ENCODE data around the gene MAP3K12. TPM values are rescaled to one million over a fixed set of nuclear protein-coding genes. Genes with fewer than 3 reads are reported as not detected.

The MAP3K12 gene
- total and polyA plus RNA-seq, 2 of the 13 experiments (the other 11 are each of a cell fraction or from before 2014, with no cell fraction given): 0.20 to 1.1 TPM

- TF ChIP-seq ZBTB43 (CRISPR knock-in tag; conservative IDR thresholded peaks at IDR 0.05): peak; percentile 66
- no peak for TF ChIP-seq LCORL (IDR thresholded peaks at IDR 0.05)
- peak; percentile 52; the same call in 1 of the 2 replicates for TF ChIP-seq LCORL (CRISPR knock-in tag; IDR thresholded peaks at IDR 0.05)
- TF ChIP-seq MAFF (IDR thresholded peaks at IDR 0.05; ENCODE audit: low read depth, low read length): no peak
- TF ChIP-seq ZNF251 (CRISPR knock-in tag; IDR thresholded peaks at IDR 0.05): no peak
- TF ChIP-seq, protein P1, sequence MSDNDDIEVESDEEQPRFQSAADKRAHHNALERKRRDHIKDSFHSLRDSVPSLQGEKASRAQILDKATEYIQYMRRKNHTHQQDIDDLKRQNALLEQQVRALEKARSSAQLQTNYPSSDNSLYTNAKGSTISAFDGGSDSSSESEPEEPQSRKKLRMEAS (IDR thresholded peaks at IDR 0.05): peak; percentile 91
- TF ChIP-seq, protein P2, sequence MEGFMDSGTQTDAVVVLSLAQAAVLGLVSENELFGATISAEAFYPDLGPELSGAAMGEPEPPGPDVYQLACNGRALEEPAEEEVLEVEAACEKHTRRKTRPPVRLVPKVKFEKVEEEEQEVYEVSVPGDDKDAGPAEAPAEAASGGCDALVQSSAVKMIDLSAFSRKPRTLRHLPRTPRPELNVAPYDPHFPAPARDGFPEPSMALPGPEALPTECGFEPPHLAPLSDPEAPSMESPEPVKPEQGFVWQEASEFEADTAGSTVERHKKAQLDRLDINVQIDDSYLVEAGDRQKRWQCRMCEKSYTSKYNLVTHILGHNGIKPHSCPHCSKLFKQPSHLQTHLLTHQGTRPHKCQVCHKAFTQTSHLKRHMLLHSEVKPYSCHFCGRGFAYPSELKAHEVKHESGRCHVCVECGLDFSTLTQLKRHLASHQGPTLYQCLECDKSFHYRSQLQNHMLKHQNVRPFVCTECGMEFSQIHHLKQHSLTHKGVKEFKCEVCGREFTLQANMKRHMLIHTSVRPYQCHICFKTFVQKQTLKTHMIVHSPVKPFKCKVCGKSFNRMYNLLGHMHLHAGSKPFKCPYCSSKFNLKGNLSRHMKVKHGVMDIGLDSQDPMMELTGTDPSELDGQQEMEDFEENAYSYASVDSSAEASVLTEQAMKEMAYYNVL (CRISPR knock-in tag; IDR thresholded peaks at IDR 0.05; ENCODE audit: borderline replicate concordance): no peak
- TF ChIP-seq ZSCAN22 (CRISPR knock-in tag; IDR thresholded peaks at IDR 0.05): no peak
- TF ChIP-seq ZNF564 (CRISPR knock-in tag; IDR thresholded peaks at IDR 0.05): no peak
- TF ChIP-seq ESRRA (CRISPR knock-in tag; IDR thresholded peaks at IDR 0.05; ENCODE audit: low read depth): no peak
- TF ChIP-seq ZNF547 (CRISPR knock-in tag; IDR thresholded peaks at IDR 0.05): peak; percentile 79; the same call in 1 of the 2 replicates
- TF ChIP-seq, protein P3, sequence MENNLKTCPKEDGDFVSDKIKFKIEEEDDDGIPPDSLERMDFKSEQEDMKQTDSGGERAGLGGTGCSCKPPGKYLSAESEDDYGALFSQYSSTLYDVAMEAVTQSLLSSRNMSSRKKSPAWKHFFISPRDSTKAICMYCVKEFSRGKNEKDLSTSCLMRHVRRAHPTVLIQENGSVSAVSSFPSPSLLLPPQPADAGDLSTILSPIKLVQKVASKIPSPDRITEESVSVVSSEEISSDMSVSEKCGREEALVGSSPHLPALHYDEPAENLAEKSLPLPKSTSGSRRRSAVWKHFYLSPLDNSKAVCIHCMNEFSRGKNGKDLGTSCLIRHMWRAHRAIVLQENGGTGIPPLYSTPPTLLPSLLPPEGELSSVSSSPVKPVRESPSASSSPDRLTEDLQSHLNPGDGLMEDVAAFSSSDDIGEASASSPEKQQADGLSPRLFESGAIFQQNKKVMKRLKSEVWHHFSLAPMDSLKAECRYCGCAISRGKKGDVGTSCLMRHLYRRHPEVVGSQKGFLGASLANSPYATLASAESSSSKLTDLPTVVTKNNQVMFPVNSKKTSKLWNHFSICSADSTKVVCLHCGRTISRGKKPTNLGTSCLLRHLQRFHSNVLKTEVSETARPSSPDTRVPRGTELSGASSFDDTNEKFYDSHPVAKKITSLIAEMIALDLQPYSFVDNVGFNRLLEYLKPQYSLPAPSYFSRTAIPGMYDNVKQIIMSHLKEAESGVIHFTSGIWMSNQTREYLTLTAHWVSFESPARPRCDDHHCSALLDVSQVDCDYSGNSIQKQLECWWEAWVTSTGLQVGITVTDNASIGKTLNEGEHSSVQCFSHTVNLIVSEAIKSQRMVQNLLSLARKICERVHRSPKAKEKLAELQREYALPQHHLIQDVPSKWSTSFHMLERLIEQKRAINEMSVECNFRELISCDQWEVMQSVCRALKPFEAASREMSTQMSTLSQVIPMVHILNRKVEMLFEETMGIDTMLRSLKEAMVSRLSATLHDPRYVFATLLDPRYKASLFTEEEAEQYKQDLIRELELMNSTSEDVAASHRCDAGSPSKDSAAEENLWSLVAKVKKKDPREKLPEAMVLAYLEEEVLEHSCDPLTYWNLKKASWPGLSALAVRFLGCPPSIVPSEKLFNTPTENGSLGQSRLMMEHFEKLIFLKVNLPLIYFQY (CRISPR knock-in tag; IDR thresholded peaks at IDR 0.05; ENCODE audit: borderline replicate concordance): no peak
- TF ChIP-seq ZNF292 (CRISPR knock-in tag; IDR thresholded peaks at IDR 0.05; ENCODE audit: borderline replicate concordance, low read depth): no peak
- TF ChIP-seq ZNF629 (CRISPR knock-in tag; conservative IDR thresholded peaks at IDR 0.05): 0 out of 2 replicates have a peak, but pooled peaks have one; percentile 34
- no peak; the same call in 1 of the 2 replicates for TF ChIP-seq ZNF749 (CRISPR knock-in tag; IDR thresholded peaks at IDR 0.05; ENCODE audit: borderline replicate concordance)
- no peak for TF ChIP-seq ZNF652 (CRISPR knock-in tag; IDR thresholded peaks at IDR 0.05; ENCODE audit: borderline replicate concordance, low read depth)
- peak; percentile 64; the same call in 1 of the 2 replicates for TF ChIP-seq TEF (CRISPR knock-in tag; IDR thresholded peaks at IDR 0.05)
- TF ChIP-seq SAP130 (CRISPR knock-in tag; IDR thresholded peaks at IDR 0.05; ENCODE audit: low read depth): peak; percentile 68
- no peak for TF ChIP-seq SYNCRIP (IDR thresholded peaks at IDR 0.05; ENCODE audit: insufficient read depth, low read depth, low read length)
- TF ChIP-seq NR2F1 (CRISPR knock-in tag; IDR thresholded peaks at IDR 0.05): no peak
- TF ChIP-seq, protein P4, sequence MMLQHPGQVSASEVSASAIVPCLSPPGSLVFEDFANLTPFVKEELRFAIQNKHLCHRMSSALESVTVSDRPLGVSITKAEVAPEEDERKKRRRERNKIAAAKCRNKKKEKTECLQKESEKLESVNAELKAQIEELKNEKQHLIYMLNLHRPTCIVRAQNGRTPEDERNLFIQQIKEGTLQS (CRISPR knock-in tag; IDR thresholded peaks at IDR 0.05): peak; percentile 58; the same call in 1 of the 2 replicates
Observed at GRCh38 chr12:53500776-53501614, 1.7 kb upstream of the MAP3K12 start, which contains the start of gene TARBP2 (continued).

Data from HepG2 (cell line).